A549 (cell line): ENCODE data around the gene STAT1. TPM values are rescaled to one million over a fixed set of nuclear protein-coding genes. Genes with fewer than 3 reads are reported as not detected.

Experiments used
- ATAC-seq, 2 experiments: fragments of 200-7000 bp in 1 of 2; fragments of >200 bp in 1 of 2; cut with Nextera tagmentation in 1 of 2; cut with Tn5 transposase in 1 of 2; 3 replicates each; pipeline versions ENCODE4 v1.8.0 to v1.9.1; 2018 to 2020; ENCODE audit warnings: mild to moderate bottlenecking in 1 of 2, moderate library complexity in 1 of 2
- CTCF ChIA-PET: fragments of 300-600 bp; sonication (Branson Sonifier 250); formaldehyde crosslinking; extraction: SDS; loops from one replicate; lab custom pipeline; 2021; ENCODE audit warnings: antibody characterized with exemption, inconsistent platforms; lab: Yijun Ruan, JAX
- POLR2A ChIA-PET: fragments of 350-600 bp; formaldehyde crosslinking; extraction: SDS; loops from one replicate; lab custom pipeline; 2021; ENCODE audit warnings: antibody characterized with exemption, inconsistent platforms; lab: Yijun Ruan, JAX
- DNase-seq, 2 experiments: peaks; one replicate each; pipeline versions ENCODE4 v3.0.0 to v3.0.0-alpha.2; 2011 to 2016; ENCODE audit warnings: low read depth in 1 of 2, low spot score in 1 of 2
- FAIRE-seq: peaks from 2 replicates; lab custom pipeline; 2011; peaks lifted over from hg19 to GRCh38; lab: Jason Lieb, UNC
- H3K27ac ChIP-seq, 2 experiments: fragments of >200 bp; sonication (Bioruptor Twin); formaldehyde crosslinking; 3 replicates each; pipeline ENCODE4 v1.5.1; 2016 to 2017
- H3K4me1 ChIP-seq: fragments of >200 bp; sonication (Bioruptor Twin); formaldehyde crosslinking; 3 replicates; pipeline ENCODE4 v1.6.1; 2016
- H3K4me2 ChIP-seq: fragments of >200 bp; sonication (Bioruptor Twin); formaldehyde crosslinking; 3 replicates; pipeline ENCODE4 v1.6.1; 2016
- H3K4me3 ChIP-seq: fragments of >200 bp; sonication (Bioruptor Twin); formaldehyde crosslinking; 3 replicates; pipeline ENCODE4 v1.5.1; 2016
- H3K9me3 ChIP-seq: fragments of >200 bp; sonication (Bioruptor Twin); formaldehyde crosslinking; 3 replicates; pipeline ENCODE4 v1.6.1; 2016
- CBX2 ChIP-seq: fragments of 200-600 bp; sonication (generic); IDR thresholded peaks from 2 replicates; pipeline ENCODE4 v1.6.1; 2016; ENCODE audit warnings: low read depth, mild to moderate bottlenecking, borderline replicate concordance
- CBX8 ChIP-seq: fragments of 200-600 bp; sonication (generic); IDR thresholded peaks from 2 replicates; pipeline ENCODE4 v1.6.1; 2016
- CEBPB ChIP-seq, 2 experiments: fragments of >200 bp in 1 of 2; sonication (Bioruptor Twin) in 1 of 2; formaldehyde crosslinking in 1 of 2; IDR thresholded peaks; 2 replicates each; pipeline ENCODE4 v1.6.1; 2012 to 2016
- CTCF ChIP-seq: fragments of >200 bp; sonication (Bioruptor Twin); formaldehyde crosslinking; IDR thresholded peaks from 3 replicates; pipeline ENCODE4 v1.5.1; 2016
- EHF ChIP-seq: fragments of 250-450 bp; sonication (Bioruptor Pico); IDR thresholded peaks from 2 replicates; pipeline ENCODE4 v1.5.0; 2020; ENCODE audit warnings: mild to moderate bottlenecking
- ESRRA ChIP-seq: fragments of 150-350 bp; IDR thresholded peaks from 2 replicates; pipeline ENCODE4 v1.6.1; 2014; ENCODE audit warnings: mild to moderate bottlenecking, low read length, borderline replicate concordance
- FOSB ChIP-seq: fragments of 250-450 bp; sonication (Bioruptor Pico); IDR thresholded peaks from 2 replicates; pipeline ENCODE4 v1.5.0; 2020; ENCODE audit warnings: mild to moderate bottlenecking, moderate library complexity
- GATA3 ChIP-seq: IDR thresholded peaks from 2 replicates; pipeline ENCODE4 v1.6.1; 2012; ENCODE audit warnings: borderline replicate concordance
- HEYL ChIP-seq: fragments of 250-450 bp; sonication (Bioruptor Pico); IDR thresholded peaks from 2 replicates; pipeline ENCODE4 v1.8.0; 2021; ENCODE audit warnings: mild to moderate bottlenecking, moderate library complexity
- JUN ChIP-seq, 2 experiments: fragments of >200 bp; sonication (Bioruptor Twin); formaldehyde crosslinking; IDR thresholded peaks; 2 replicates in 1 of 2; 3 replicates in 1 of 2; pipeline ENCODE4 v1.6.1; 2016 to 2017
- JUNB ChIP-seq: fragments of >200 bp; sonication (Bioruptor Twin); formaldehyde crosslinking; IDR thresholded peaks from 2 replicates; pipeline ENCODE4 v1.6.1; 2016
- KDM1A ChIP-seq: fragments of 200-600 bp; sonication (generic); IDR thresholded peaks from 2 replicates; pipeline ENCODE4 v1.6.1; 2016; ENCODE audit warnings: low read depth, mild to moderate bottlenecking
- KDM5A ChIP-seq: fragments of 200-600 bp; sonication (generic); IDR thresholded peaks from 2 replicates; pipeline ENCODE4 v1.6.1; 2016; ENCODE audit warnings: antibody characterized with exemption, mild to moderate bottlenecking
- MAFK ChIP-seq: fragments of 450-650 bp; IDR thresholded peaks from 2 replicates; pipeline ENCODE4 v1.6.1; 2014; ENCODE audit not compliant: partially characterized antibody
- MAX ChIP-seq: IDR thresholded peaks from 2 replicates; pipeline ENCODE4 v1.6.1; 2012
- MAZ ChIP-seq: fragments of 150-350 bp; IDR thresholded peaks from 2 replicates; pipeline ENCODE4 v1.6.1; 2014; ENCODE audit warnings: antibody characterized with exemption, low read depth, low read length, borderline replicate concordance
- NPAS2 ChIP-seq: fragments of 250-450 bp; sonication (Bioruptor Pico); IDR thresholded peaks from 2 replicates; pipeline ENCODE4 v1.8.0; 2022; ENCODE audit warnings: mild to moderate bottlenecking, moderate library complexity, borderline replicate concordance
- NR3C1 ChIP-seq: fragments of >200 bp; sonication (Bioruptor Twin); formaldehyde crosslinking; IDR thresholded peaks from 3 replicates; pipeline ENCODE4 v1.6.1; 2017
- POLR2A ChIP-seq: IDR thresholded peaks from 2 replicates; pipeline ENCODE4 v1.6.1; 2012; ENCODE audit warnings: mild to moderate bottlenecking, low read length
- POLR2AphosphoS2 ChIP-seq: conservative IDR thresholded peaks from 2 replicates; pipeline ENCODE4 v1.6.1; 2012; ENCODE audit warnings: low read length, improper control_type of control experiment, inconsistent platforms
- RARB ChIP-seq: fragments of 250-450 bp; sonication (Bioruptor Pico); IDR thresholded peaks from 2 replicates; pipeline ENCODE4 v1.8.0; 2021; ENCODE audit warnings: mild to moderate bottlenecking, moderate library complexity
- RFX5 ChIP-seq: fragments of 450-650 bp; IDR thresholded peaks from 2 replicates; pipeline ENCODE4 v1.7.1; 2014; ENCODE audit warnings: antibody characterized with exemption, mild to moderate bottlenecking, moderate library complexity
- RNF2 ChIP-seq: fragments of 200-600 bp; sonication (generic); IDR thresholded peaks from 2 replicates; pipeline ENCODE4 v1.6.1; 2016; ENCODE audit warnings: low read depth, mild to moderate bottlenecking, antibody characterized with exemption, moderate library complexity, borderline replicate concordance
- WGBS: methylation state at CpG from one replicate; pipeline ENCODE4 v1.1.6; 2017; ENCODE audit errors: missing lambda C conversion rate; 5-methylcytosine and 5-hydroxymethylcytosine counted together
- polyA plus RNA-seq, 4 experiments: library from polyadenylated mRNA; depleted of rRNA in 3 of 4; stranded (reverse); fragments of >200 nt; fragmentation: RNase III in 1 of 4; extraction: RNeasy Plus Mini Kit Qiagen cat#74134 plus additional on column Dnase treatment in 1 of 4; gene quantifications; 2 replicates in 3 of 4; 3 replicates in 1 of 4; pipeline ENCODE4 v1.2.3, GENCODE V29; 2011 to 2017
- TF ChIP-seq, protein P1 (sequence below): fragments of 200-600 bp; sonication (generic); IDR thresholded peaks from 2 replicates; pipeline ENCODE4 v1.6.1; 2016; ENCODE audit warnings: antibody characterized with exemption, mild to moderate bottlenecking, moderate library complexity
- TF ChIP-seq, protein P2 (sequence below): fragments of >200 bp; sonication (Bioruptor Twin); formaldehyde crosslinking; IDR thresholded peaks from 3 replicates; pipeline ENCODE4 v1.6.1; 2016

Gene STAT1
- polyA plus RNA-seq, 2 of the 4 experiments (the other 2 are of a cell fraction), result 105 to 182 TPM

DNA sequence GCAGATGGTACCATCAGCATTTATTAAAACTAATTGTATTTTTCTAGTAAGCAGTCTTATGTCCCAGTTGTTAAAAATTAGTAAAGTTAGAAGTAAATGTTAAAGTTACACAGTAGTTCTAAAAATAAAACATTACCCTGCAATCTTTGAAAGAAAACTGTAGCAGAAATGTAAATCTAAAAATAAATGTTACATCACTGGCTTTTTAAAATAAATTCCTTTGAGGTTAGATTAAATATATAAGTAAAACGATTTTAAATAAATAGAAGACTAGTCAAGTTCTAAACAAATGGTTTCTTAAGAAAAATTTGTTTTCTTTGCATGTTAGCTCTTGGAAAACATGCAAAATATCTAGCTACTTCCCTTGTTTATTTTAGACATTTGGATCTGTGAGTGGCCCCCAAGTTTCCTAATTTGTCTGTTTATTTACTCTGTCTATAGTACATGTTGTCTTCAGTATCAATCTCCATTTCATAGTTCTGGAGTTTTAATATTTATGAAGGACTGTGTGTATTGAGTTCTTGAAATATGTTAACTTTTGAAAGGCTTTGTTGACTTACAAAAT is 75.1 kb downstream of the STAT1 start:
- Histone ChIP-seq H3K4me2 (peak overlapping the region; percentile 32), H3K4me3 (no peak overlapping the region), H3K4me1 (peaks cover 82% of the 10 kb centered on the region), H3K27ac (peak overlapping the region in 1 of 2 experiments; percentile 26; a peak in 1 of 6 replicates), H3K9me3 (no peaks in the 10 kb centered on the region)
- ATAC-seq, result no peak
- no peak for DNase-seq
- CTCF ChIA-PET, result no interaction called here
- WGBS, result 1% methylated on average over 1 of the region's 1 CpG
- POLR2A ChIA-PET, result no interaction called here
- no peak for FAIRE-seq
- TF ChIP-seq KDM1A, result no peak
- TF ChIP-seq MAX, result no peak
- TF ChIP-seq EHF, result no peak
- TF ChIP-seq, protein P1, sequence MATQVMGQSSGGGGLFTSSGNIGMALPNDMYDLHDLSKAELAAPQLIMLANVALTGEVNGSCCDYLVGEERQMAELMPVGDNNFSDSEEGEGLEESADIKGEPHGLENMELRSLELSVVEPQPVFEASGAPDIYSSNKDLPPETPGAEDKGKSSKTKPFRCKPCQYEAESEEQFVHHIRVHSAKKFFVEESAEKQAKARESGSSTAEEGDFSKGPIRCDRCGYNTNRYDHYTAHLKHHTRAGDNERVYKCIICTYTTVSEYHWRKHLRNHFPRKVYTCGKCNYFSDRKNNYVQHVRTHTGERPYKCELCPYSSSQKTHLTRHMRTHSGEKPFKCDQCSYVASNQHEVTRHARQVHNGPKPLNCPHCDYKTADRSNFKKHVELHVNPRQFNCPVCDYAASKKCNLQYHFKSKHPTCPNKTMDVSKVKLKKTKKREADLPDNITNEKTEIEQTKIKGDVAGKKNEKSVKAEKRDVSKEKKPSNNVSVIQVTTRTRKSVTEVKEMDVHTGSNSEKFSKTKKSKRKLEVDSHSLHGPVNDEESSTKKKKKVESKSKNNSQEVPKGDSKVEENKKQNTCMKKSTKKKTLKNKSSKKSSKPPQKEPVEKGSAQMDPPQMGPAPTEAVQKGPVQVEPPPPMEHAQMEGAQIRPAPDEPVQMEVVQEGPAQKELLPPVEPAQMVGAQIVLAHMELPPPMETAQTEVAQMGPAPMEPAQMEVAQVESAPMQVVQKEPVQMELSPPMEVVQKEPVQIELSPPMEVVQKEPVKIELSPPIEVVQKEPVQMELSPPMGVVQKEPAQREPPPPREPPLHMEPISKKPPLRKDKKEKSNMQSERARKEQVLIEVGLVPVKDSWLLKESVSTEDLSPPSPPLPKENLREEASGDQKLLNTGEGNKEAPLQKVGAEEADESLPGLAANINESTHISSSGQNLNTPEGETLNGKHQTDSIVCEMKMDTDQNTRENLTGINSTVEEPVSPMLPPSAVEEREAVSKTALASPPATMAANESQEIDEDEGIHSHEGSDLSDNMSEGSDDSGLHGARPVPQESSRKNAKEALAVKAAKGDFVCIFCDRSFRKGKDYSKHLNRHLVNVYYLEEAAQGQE, result no peak
- no peak for TF ChIP-seq RFX5
- TF ChIP-seq MAZ, result no peak
- no peak for TF ChIP-seq RNF2
- TF ChIP-seq FOSB (CRISPR knock-in tag), result no peak
- TF ChIP-seq HEYL (CRISPR knock-in tag), result no peak
- no peak for TF ChIP-seq CBX8
- no peak for TF ChIP-seq POLR2AphosphoS2
- TF ChIP-seq CEBPB (IDR thresholded peaks at IDR 0.05), result no peak
- no peak for TF ChIP-seq POLR2A
- no peak for TF ChIP-seq NR3C1
- TF ChIP-seq JUN (IDR thresholded peaks at IDR 0.05), result no peak

- H3K4me3 ChIP-seq, result no peak overlapping the region
- ChIA-PET CTCF (no interaction called here), POLR2A (no interaction called here)
- TF ChIP-seq RARB (CRISPR knock-in tag), result no peak
- no peak for TF ChIP-seq POLR2A
- no peak for TF ChIP-seq CBX2
- no peak for TF ChIP-seq KDM1A
- TF ChIP-seq, protein P1, result no peak
- TF ChIP-seq POLR2AphosphoS2, result no peak
- no peak for TF ChIP-seq KDM5A
- TF ChIP-seq, protein P2, sequence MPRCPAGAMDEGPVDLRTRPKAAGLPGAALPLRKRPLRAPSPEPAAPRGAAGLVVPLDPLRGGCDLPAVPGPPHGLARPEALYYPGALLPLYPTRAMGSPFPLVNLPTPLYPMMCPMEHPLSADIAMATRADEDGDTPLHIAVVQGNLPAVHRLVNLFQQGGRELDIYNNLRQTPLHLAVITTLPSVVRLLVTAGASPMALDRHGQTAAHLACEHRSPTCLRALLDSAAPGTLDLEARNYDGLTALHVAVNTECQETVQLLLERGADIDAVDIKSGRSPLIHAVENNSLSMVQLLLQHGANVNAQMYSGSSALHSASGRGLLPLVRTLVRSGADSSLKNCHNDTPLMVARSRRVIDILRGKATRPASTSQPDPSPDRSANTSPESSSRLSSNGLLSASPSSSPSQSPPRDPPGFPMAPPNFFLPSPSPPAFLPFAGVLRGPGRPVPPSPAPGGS, result no peak
- no peak for TF ChIP-seq CTCF
- no peak for TF ChIP-seq CBX8
- TF ChIP-seq GATA3, result no peak
- TF ChIP-seq MAFK, result no peak
- no peak for TF ChIP-seq JUNB
- no peak for TF ChIP-seq NPAS2 (CRISPR knock-in tag)
- TF ChIP-seq ESRRA, result no peak
- TF ChIP-seq, all 56 proteins: peak for 0
- FAIRE-seq, result no peak
- no peak for DNase-seq
- Histone ChIP-seq H3K4me2 (no peak overlapping the region), H3K4me1 (peaks cover 89% of the 10 kb centered on the region), H3K27ac (no peak overlapping the region), H3K9me3 (no peaks in the 10 kb centered on the region)
- no peak for ATAC-seq
Observed at GRCh38 chr2:190935054-190935453, 78.9 kb downstream of the STAT1 start.
